ENCODE measurements around the gene DUSP15. TPM values are rescaled to one million over a fixed set of nuclear protein-coding genes. Genes with fewer than 3 reads are reported as not detected.

DUSP15 gene
- polyA plus RNA-seq, 1 donor (not counting 4 experiments of a cell fraction or from before 2014, with no cell fraction given): not detected

DNA sequence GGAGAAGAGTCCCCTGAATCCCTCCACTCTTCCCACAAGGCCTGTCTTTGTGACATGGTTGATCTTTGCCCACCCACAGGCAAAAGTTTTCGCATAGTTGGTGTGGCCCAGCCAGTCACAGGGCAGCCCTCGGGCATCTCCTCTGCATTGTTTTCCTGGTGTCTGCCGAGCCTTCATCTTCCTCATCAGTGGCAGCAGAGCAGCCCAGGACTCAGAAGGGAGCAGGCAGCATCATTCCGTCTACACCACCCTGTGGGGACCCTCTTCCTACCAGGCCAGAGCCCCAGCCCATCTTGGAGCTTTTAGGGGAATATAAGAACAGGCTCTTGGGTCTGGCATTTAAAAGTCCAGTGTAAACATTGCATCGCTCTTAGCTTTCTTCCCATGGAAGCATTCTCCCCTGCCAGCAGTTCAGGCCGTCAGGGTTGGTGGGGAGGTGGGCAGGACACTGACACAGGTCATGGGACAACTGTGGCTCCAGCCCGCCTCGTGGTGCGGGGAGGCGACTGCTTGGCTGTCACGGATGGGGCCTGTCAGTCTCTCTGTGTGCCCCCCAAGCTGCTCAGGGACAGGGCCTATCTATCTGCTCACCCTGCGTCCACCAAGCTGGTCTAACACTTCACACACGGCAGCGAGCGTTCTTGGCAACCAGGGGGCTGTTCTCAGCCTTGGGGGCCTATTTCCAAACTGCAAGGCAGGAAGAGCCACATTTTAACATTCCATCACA, 43.3 kb upstream of the DUSP15 start:
- no peak for DNase-seq (ENCODE audit: low read depth, low spot score)
- Histone ChIP-seq H3K27ac (ENCODE audit: control insufficient read depth, insufficient read depth, low read length) (no peak overlapping the region), H3K4me2 (ENCODE audit: control insufficient read depth, extremely low read depth, insufficient read depth, low read depth, low read length) (no peak overlapping the region), H2AFZ (ENCODE audit: control insufficient read depth, low read length) (no peak overlapping the region), H3K9ac (ENCODE audit: control insufficient read depth, extremely low read depth, insufficient read depth, low read length) (no peak overlapping the region), H3K79me2 (ENCODE audit: control insufficient read depth, insufficient read depth, low read length) (no peaks in the 10 kb centered on the region), H3K4me3 (ENCODE audit: control insufficient read depth in 2 of 3, extremely low read depth in 1 of 3, insufficient read depth in 2 of 3, low read depth in 1 of 3, low read length in 3 of 3) (no peak overlapping the region), H4K20me1 (ENCODE audit: control insufficient read depth, extremely low read depth, insufficient read depth, low read length) (no peaks in the 10 kb centered on the region), H3K27me3 (ENCODE audit: control insufficient read depth, extremely low read depth, insufficient read depth, low read length) (no peaks in the 10 kb centered on the region), H3K36me3 (ENCODE audit: control insufficient read depth in 2 of 2, extremely low read depth in 1 of 2, insufficient read depth in 2 of 2, low read length in 2 of 2) (no peaks in the 10 kb centered on the region), H3K9me1 (ENCODE audit: control insufficient read depth, extremely low read depth, insufficient read depth, low read length) (no peaks in the 10 kb centered on the region), H3K9me3 (ENCODE audit: control insufficient read depth, low read depth, low read length) (no peaks in the 10 kb centered on the region), H3K4me1 (ENCODE audit: control insufficient read depth, extremely low read depth, insufficient read depth, low read length) (peaks cover 3% of the 10 kb centered on the region)
- dilution Hi-C loops (cut with MboI; ENCODE audit: extremely low pct_ligation_motif_present, low sequenced_read_pairs): no loop called here
- no peak for FAIRE-seq
- TF ChIP-seq EZH2 (IDR thresholded peaks at IDR 0.05; ENCODE audit: low read length): no peak
- TF ChIP-seq, protein P1, sequence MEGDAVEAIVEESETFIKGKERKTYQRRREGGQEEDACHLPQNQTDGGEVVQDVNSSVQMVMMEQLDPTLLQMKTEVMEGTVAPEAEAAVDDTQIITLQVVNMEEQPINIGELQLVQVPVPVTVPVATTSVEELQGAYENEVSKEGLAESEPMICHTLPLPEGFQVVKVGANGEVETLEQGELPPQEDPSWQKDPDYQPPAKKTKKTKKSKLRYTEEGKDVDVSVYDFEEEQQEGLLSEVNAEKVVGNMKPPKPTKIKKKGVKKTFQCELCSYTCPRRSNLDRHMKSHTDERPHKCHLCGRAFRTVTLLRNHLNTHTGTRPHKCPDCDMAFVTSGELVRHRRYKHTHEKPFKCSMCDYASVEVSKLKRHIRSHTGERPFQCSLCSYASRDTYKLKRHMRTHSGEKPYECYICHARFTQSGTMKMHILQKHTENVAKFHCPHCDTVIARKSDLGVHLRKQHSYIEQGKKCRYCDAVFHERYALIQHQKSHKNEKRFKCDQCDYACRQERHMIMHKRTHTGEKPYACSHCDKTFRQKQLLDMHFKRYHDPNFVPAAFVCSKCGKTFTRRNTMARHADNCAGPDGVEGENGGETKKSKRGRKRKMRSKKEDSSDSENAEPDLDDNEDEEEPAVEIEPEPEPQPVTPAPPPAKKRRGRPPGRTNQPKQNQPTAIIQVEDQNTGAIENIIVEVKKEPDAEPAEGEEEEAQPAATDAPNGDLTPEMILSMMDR (optimal IDR thresholded peaks at IDR 0.05 in 1 of 3, IDR thresholded peaks at IDR 0.05 in 1 of 3, conservative IDR thresholded peaks at IDR 0.05 in 1 of 3; ENCODE audit: extremely low read depth in 1 of 3, insufficient read depth in 2 of 3, low read length in 3 of 3): no peak

DNA sequence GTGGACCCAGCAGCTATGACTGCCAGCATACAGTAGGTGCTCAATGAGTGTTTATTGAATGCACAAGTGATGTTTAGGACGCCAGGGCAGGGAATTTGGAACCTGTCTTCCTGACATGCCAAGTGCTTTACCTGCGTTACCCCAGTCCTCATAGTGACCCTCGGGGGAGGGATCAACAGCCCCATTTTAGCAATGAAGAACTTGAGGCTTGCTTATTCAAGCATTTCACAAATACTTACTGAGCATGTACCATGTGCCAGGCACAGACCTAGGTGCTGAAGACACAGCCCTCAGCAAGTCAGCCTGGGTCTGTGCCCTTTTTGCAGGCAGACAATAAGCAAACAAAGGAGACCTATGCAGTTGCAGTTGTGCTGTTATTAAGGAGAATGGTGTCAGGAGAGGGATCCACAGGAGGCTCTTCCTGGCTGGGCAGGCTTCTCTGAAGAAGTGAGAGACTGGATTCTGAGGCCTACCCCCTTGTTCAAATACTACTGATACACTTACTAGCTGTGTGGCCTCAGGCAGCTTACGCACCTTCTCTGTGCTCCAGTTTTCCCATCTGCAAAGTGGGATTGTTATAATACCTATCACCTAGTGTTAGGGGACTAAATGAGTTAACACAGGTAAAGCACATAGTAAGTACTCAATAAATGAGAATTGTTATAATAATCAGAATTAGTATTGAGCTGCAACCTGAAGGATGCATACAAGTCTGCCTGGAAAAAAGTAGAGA, 39.9 kb upstream of the DUSP15 start:
- Histone ChIP-seq H4K20me1 (ENCODE audit: control insufficient read depth, extremely low read depth, insufficient read depth, low read length) (no peaks in the 10 kb centered on the region), H3K27me3 (ENCODE audit: control insufficient read depth, extremely low read depth, insufficient read depth, low read length) (no peaks in the 10 kb centered on the region), H3K4me2 (ENCODE audit: control insufficient read depth, extremely low read depth, insufficient read depth, low read depth, low read length) (no peak overlapping the region), H3K9me1 (ENCODE audit: control insufficient read depth, extremely low read depth, insufficient read depth, low read length) (no peaks in the 10 kb centered on the region), H3K79me2 (ENCODE audit: control insufficient read depth, insufficient read depth, low read length) (no peaks in the 10 kb centered on the region), H3K36me3 (ENCODE audit: control insufficient read depth in 2 of 2, extremely low read depth in 1 of 2, insufficient read depth in 2 of 2, low read length in 2 of 2) (no peaks in the 10 kb centered on the region), H3K9ac (ENCODE audit: control insufficient read depth, extremely low read depth, insufficient read depth, low read length) (no peak overlapping the region), H3K4me3 (ENCODE audit: control insufficient read depth in 2 of 3, extremely low read depth in 1 of 3, insufficient read depth in 2 of 3, low read depth in 1 of 3, low read length in 3 of 3) (no peak overlapping the region), H2AFZ (ENCODE audit: control insufficient read depth, low read length) (no peak overlapping the region), H3K9me3 (ENCODE audit: control insufficient read depth, low read depth, low read length) (no peaks in the 10 kb centered on the region), H3K4me1 (ENCODE audit: control insufficient read depth, extremely low read depth, insufficient read depth, low read length) (peaks cover 10% of the 10 kb centered on the region), H3K27ac (ENCODE audit: control insufficient read depth, insufficient read depth, low read length) (no peak overlapping the region)
- dilution Hi-C loops (cut with MboI; ENCODE audit: extremely low pct_ligation_motif_present, low sequenced_read_pairs): no loop called here
- TF ChIP-seq, protein P1 (optimal IDR thresholded peaks at IDR 0.05 in 1 of 3, IDR thresholded peaks at IDR 0.05 in 1 of 3, conservative IDR thresholded peaks at IDR 0.05 in 1 of 3; ENCODE audit: extremely low read depth in 1 of 3, insufficient read depth in 2 of 3, low read length in 3 of 3): no peak
- no peak for TF ChIP-seq EZH2 (IDR thresholded peaks at IDR 0.05; ENCODE audit: low read length)
- DNase-seq (ENCODE audit: low read depth, low spot score): no peak
- no peak for FAIRE-seq

Data from keratinocyte (primary cell).